HG03045 (cell line): Measurements from ENCODE around the gene PROC.

Source experiments
- ATAC-seq: cut with Tn5 transposase; IDR thresholded peaks from one replicate; pipeline ENCODE4 v1.9.1; 2021; ENCODE audit warnings: mild to moderate bottlenecking, moderate library complexity; ENCODE audit not compliant: unreplicated experiment

The PROC gene

GRCh38 chr2:127413200-127413599, 5.0 kb upstream of the PROC start:
- ATAC-seq, result no peak

GRCh38 chr2:127413782-127414637, 4.2 kb upstream of the PROC start:
- no peak for ATAC-seq

- ATAC-seq, result no peak
Observed at GRCh38 chr2:127414638-127415592, 3.3 kb upstream of the PROC start.

- ATAC-seq, result peak; percentile 81
Observed at GRCh38 chr2:127415593-127416505, 2.4 kb upstream of the PROC start.

- ATAC-seq, result no peak
Observed at GRCh38 chr2:127416506-127417001, 1.7 kb upstream of the PROC start.

GRCh38 chr2:127417406-127417805, 821 bp upstream of the PROC start:
- no peak for ATAC-seq

- ATAC-seq, result no peak
Observed at GRCh38 chr2:127419112-127419430, 844 bp downstream of the PROC start.

- ATAC-seq, result no peak
Observed at GRCh38 chr2:127419448-127420038, 1.3 kb downstream of the PROC start.

- no peak for ATAC-seq
Observed at GRCh38 chr2:127420039-127420864, 2.0 kb downstream of the PROC start.

GRCh38 chr2:127421116-127421800, 3.0 kb downstream of the PROC start:
- ATAC-seq, result no peak

GRCh38 chr2:127421871-127422558, 3.8 kb downstream of the PROC start:
- ATAC-seq, result no peak

GRCh38 chr2:127422559-127423477, 4.6 kb downstream of the PROC start:
- no peak for ATAC-seq

- no peak for ATAC-seq
Observed at GRCh38 chr2:127423478-127423843, 5.2 kb downstream of the PROC start.

- ATAC-seq, result no peak
Observed at GRCh38 chr2:127423880-127424279, 5.7 kb downstream of the PROC start.

GRCh38 chr2:127424598-127425520, 6.6 kb downstream of the PROC start:
- no peak for ATAC-seq
